CD4-positive, alpha-beta T cell treated with Interferon gamma for 1 hour (primary cell): ENCODE measurements around the gene UST.
"Not testable (repeated sequence)": the region's sequence is repeated elsewhere in the genome, so short reads cannot be mapped to it uniquely, and the experiment has no call there.

Experiments used
- DNase-seq: peaks from one replicate; pipeline ENCODE4 v3.0.0-alpha.2; 2020

Gene UST

GRCh38 chr6:148880742-148881141 is 133.9 kb downstream of the UST start:
- DNase-seq: not testable (repeated sequence)

GRCh38 chr6:148881593-148882311 is 134.9 kb downstream of the UST start:
- no peak for DNase-seq

GRCh38 chr6:148883270-148883669 is 136.4 kb downstream of the UST start:
- DNase-seq: no peak

GRCh38 chr6:148884461-148884860 is 137.6 kb downstream of the UST start:
- no peak for DNase-seq

- DNase-seq: no peak
Observed at GRCh38 chr6:148885136-148885865, 138.5 kb downstream of the UST start.

GRCh38 chr6:148885925-148886845 is 139.4 kb downstream of the UST start:
- no peak for DNase-seq

- DNase-seq: no peak
Observed at GRCh38 chr6:148887181-148887580, 140.4 kb downstream of the UST start.

- no peak for DNase-seq
Observed at GRCh38 chr6:148888856-148889255, 142.0 kb downstream of the UST start.

GRCh38 chr6:148890096-148890495 is 143.3 kb downstream of the UST start:
- DNase-seq: no peak

GRCh38 chr6:148890652-148891404 is 144.0 kb downstream of the UST start:
- no peak for DNase-seq

GRCh38 chr6:148891405-148891783 is 144.6 kb downstream of the UST start:
- no peak for DNase-seq

- DNase-seq: no peak
Observed at GRCh38 chr6:148892247-148892646, 145.4 kb downstream of the UST start.

GRCh38 chr6:148893073-148893472 is 146.2 kb downstream of the UST start:
- DNase-seq: no peak

- DNase-seq: no peak
Observed at GRCh38 chr6:148893481-148893880, 146.7 kb downstream of the UST start.

GRCh38 chr6:148898376-148899014 is 151.7 kb downstream of the UST start:
- no peak for DNase-seq

GRCh38 chr6:148904896-148905870 is 158.4 kb downstream of the UST start:
- no peak for DNase-seq

- DNase-seq: no peak
Observed at GRCh38 chr6:148905901-148906300, 159.1 kb downstream of the UST start.

GRCh38 chr6:148906386-148906785 is 159.6 kb downstream of the UST start:
- DNase-seq: no peak

GRCh38 chr6:148907573-148907972 is 160.7 kb downstream of the UST start:
- no peak for DNase-seq

GRCh38 chr6:148912252-148912651 is 165.4 kb downstream of the UST start:
- no peak for DNase-seq

- no peak for DNase-seq
Observed at GRCh38 chr6:148915810-148916209, 169.0 kb downstream of the UST start.
